Measurements from ENCODE around the gene TNKS1BP1. TPM values are rescaled to one million over a fixed set of nuclear protein-coding genes. Genes with fewer than 3 reads are reported as not detected.

TNKS1BP1 gene
- polyA plus RNA-seq, 1 of the 3 experiments (the other 2 are of a cell fraction), result 43.3 TPM

- Histone ChIP-seq H3K9ac (no peak overlapping the region), H3K36me3 (replicated peaks in 1 of 2; ENCODE audit: control insufficient read depth in 1 of 2, insufficient read depth in 2 of 2, low read length in 1 of 2) (no peaks in the 10 kb centered on the region), H3K79me2 (ENCODE audit: insufficient read depth) (no peaks in the 10 kb centered on the region), H3K9me2 (no peaks in the 10 kb centered on the region), H3K9me3 (no peaks in the 10 kb centered on the region), H3K27me3 (ENCODE audit: insufficient read depth) (peaks cover 5% of the 10 kb centered on the region; the same call in 1 of the 2 replicates), H3K4me3 (ENCODE audit: low read depth in 2 of 2, low read length in 1 of 2) (no peak overlapping the region), H3F3A (replicated peaks; ENCODE audit: insufficient read depth) (no peaks in the 10 kb centered on the region), H4K20me1 (ENCODE audit: insufficient read depth) (no peaks in the 10 kb centered on the region), H3K27ac (ENCODE audit: low read depth in 2 of 2, low read length in 1 of 2) (no peak overlapping the region), H3K4me2 (no peak overlapping the region), H3K4me1 (ENCODE audit: control insufficient read depth in 1 of 2, insufficient read depth in 2 of 2, low read depth in 1 of 2, low read length in 1 of 2) (no peaks in the 10 kb centered on the region; a peak in 1 of 4 replicates), H2AFZ (ENCODE audit: low read depth) (no peak overlapping the region)
- 55% methylated on average over 9 of the region's 9 CpGs for WGBS (ENCODE audit: low lambda C conversion rate)
- TF ChIP-seq RXRA (IDR thresholded peaks at IDR 0.05; ENCODE audit: borderline replicate concordance, low read depth), result no peak
- 0 out of 2 replicates have a peak, but pooled peaks have one; percentile 17 for TF ChIP-seq PBX3 (IDR thresholded peaks at IDR 0.05)
- TF ChIP-seq NFIC (IDR thresholded peaks at IDR 0.05; ENCODE audit: borderline replicate concordance), result no peak
- no peak for TF ChIP-seq YY1 (IDR thresholded peaks at IDR 0.05; ENCODE audit: low read depth)
- no peak for TF ChIP-seq TEAD4 (IDR thresholded peaks at IDR 0.05; ENCODE audit: borderline replicate concordance, insufficient read depth)
- TF ChIP-seq JUND (IDR thresholded peaks at IDR 0.05), result no peak
- no peak for TF ChIP-seq ZBTB33 (IDR thresholded peaks at IDR 0.05; ENCODE audit: borderline replicate concordance, low read depth)
- TF ChIP-seq GABPA (IDR thresholded peaks at IDR 0.05; ENCODE audit: low read depth), result no peak
- POLR2A ChIA-PET, result no interaction called here
- no peak for DNase-seq
- CTCF ChIA-PET, result interaction anchor here (1.3 to 7.1 kb wide), 3 partner anchors 9 to 62 kb away, joined by 3 to 33 read pairs (median 8); no protein-coding TSS in a partner anchor
These were observed 33.8 kb upstream of the TNKS1BP1 start for GRCh38 chr11:57358543-57358961.

DNA sequence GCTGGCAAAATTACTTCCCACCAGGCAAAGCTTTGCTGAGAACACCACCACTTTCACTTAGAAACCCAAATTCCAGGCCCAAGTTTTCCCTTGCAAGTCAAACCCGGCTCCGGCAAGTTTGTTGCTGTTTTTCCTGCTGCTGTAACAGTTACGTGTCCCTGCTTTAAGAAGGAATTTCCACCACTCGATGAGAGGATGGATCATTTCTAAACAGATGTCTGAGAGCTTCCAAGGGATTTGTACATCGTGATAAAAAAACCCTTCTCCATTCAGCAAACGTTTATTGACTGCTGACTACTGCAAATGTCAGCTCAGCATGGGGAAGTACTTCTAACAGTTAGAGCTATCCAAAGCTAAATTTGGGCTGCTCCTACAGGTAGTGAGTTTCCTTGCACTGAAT is 33.1 kb upstream of the TNKS1BP1 start:
- Histone ChIP-seq H3K27me3 (ENCODE audit: insufficient read depth) (peaks cover 4% of the 10 kb centered on the region; the same call in 1 of the 2 replicates), H3K9me2 (no peaks in the 10 kb centered on the region), H3K4me2 (no peak overlapping the region), H4K20me1 (ENCODE audit: insufficient read depth) (no peaks in the 10 kb centered on the region), H3K79me2 (ENCODE audit: insufficient read depth) (no peaks in the 10 kb centered on the region), H3K9me3 (no peaks in the 10 kb centered on the region), H3K4me1 (ENCODE audit: control insufficient read depth in 1 of 2, insufficient read depth in 2 of 2, low read depth in 1 of 2, low read length in 1 of 2) (no peaks in the 10 kb centered on the region; a peak in 1 of 4 replicates), H3K9ac (no peak overlapping the region), H3K36me3 (replicated peaks in 1 of 2; ENCODE audit: control insufficient read depth in 1 of 2, insufficient read depth in 2 of 2, low read length in 1 of 2) (no peaks in the 10 kb centered on the region), H2AFZ (ENCODE audit: low read depth) (no peak overlapping the region), H3F3A (replicated peaks; ENCODE audit: insufficient read depth) (no peaks in the 10 kb centered on the region), H3K4me3 (ENCODE audit: low read depth in 2 of 2, low read length in 1 of 2) (no peak overlapping the region), H3K27ac (ENCODE audit: low read depth in 2 of 2, low read length in 1 of 2) (no peak overlapping the region)
- DNase-seq, result no peak
- ChIA-PET POLR2A (no interaction called here), CTCF (interaction anchor here (1.1 to 7.1 kb wide), 6 partner anchors 8 to 99 kb away, joined by 3 to 33 read pairs (median 8); no protein-coding TSS in a partner anchor)
- 63% methylated on average over 6 of the region's 6 CpGs for WGBS (ENCODE audit: low lambda C conversion rate)
- TF ChIP-seq GABPA (IDR thresholded peaks at IDR 0.05; ENCODE audit: low read depth), result no peak
- TF ChIP-seq NFIC (IDR thresholded peaks at IDR 0.05; ENCODE audit: borderline replicate concordance), result no peak
- TF ChIP-seq YY1 (IDR thresholded peaks at IDR 0.05; ENCODE audit: low read depth), result no peak
- no peak for TF ChIP-seq CTCF (IDR thresholded peaks at IDR 0.05)
- TF ChIP-seq EP300 (IDR thresholded peaks at IDR 0.05; ENCODE audit: borderline replicate concordance in 1 of 2, low read depth in 1 of 2, low read length in 1 of 2), result no peak
- TF ChIP-seq, protein P1, sequence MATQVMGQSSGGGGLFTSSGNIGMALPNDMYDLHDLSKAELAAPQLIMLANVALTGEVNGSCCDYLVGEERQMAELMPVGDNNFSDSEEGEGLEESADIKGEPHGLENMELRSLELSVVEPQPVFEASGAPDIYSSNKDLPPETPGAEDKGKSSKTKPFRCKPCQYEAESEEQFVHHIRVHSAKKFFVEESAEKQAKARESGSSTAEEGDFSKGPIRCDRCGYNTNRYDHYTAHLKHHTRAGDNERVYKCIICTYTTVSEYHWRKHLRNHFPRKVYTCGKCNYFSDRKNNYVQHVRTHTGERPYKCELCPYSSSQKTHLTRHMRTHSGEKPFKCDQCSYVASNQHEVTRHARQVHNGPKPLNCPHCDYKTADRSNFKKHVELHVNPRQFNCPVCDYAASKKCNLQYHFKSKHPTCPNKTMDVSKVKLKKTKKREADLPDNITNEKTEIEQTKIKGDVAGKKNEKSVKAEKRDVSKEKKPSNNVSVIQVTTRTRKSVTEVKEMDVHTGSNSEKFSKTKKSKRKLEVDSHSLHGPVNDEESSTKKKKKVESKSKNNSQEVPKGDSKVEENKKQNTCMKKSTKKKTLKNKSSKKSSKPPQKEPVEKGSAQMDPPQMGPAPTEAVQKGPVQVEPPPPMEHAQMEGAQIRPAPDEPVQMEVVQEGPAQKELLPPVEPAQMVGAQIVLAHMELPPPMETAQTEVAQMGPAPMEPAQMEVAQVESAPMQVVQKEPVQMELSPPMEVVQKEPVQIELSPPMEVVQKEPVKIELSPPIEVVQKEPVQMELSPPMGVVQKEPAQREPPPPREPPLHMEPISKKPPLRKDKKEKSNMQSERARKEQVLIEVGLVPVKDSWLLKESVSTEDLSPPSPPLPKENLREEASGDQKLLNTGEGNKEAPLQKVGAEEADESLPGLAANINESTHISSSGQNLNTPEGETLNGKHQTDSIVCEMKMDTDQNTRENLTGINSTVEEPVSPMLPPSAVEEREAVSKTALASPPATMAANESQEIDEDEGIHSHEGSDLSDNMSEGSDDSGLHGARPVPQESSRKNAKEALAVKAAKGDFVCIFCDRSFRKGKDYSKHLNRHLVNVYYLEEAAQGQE (IDR thresholded peaks at IDR 0.05; ENCODE audit: low read depth, low read length), result no peak
- no peak for TF ChIP-seq RFX5 (IDR thresholded peaks at IDR 0.05; ENCODE audit: low read length)
- TF ChIP-seq GATA2 (CRISPR knock-in tag; IDR thresholded peaks at IDR 0.05), result no peak
- TF ChIP-seq TCF12 (IDR thresholded peaks at IDR 0.05), result no peak
- TF ChIP-seq MEF2A (IDR thresholded peaks at IDR 0.05; ENCODE audit: borderline replicate concordance, low read depth), result no peak
- no peak for TF ChIP-seq ELF1 (IDR thresholded peaks at IDR 0.05)
- no peak for TF ChIP-seq POLR2AphosphoS5 (IDR thresholded peaks at IDR 0.05; ENCODE audit: low read depth, low read length)
- no peak for TF ChIP-seq PBX3 (IDR thresholded peaks at IDR 0.05)
- TF ChIP-seq FOXM1 (IDR thresholded peaks at IDR 0.05; ENCODE audit: low read depth), result no peak
